ENCODE data around the gene QRFP.
A peak's percentile ranks its signal among the peaks of the same experiment; 100 is the strongest.

Gene QRFP, protein sequence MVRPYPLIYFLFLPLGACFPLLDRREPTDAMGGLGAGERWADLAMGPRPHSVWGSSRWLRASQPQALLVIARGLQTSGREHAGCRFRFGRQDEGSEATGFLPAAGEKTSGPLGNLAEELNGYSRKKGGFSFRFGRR

DNA sequence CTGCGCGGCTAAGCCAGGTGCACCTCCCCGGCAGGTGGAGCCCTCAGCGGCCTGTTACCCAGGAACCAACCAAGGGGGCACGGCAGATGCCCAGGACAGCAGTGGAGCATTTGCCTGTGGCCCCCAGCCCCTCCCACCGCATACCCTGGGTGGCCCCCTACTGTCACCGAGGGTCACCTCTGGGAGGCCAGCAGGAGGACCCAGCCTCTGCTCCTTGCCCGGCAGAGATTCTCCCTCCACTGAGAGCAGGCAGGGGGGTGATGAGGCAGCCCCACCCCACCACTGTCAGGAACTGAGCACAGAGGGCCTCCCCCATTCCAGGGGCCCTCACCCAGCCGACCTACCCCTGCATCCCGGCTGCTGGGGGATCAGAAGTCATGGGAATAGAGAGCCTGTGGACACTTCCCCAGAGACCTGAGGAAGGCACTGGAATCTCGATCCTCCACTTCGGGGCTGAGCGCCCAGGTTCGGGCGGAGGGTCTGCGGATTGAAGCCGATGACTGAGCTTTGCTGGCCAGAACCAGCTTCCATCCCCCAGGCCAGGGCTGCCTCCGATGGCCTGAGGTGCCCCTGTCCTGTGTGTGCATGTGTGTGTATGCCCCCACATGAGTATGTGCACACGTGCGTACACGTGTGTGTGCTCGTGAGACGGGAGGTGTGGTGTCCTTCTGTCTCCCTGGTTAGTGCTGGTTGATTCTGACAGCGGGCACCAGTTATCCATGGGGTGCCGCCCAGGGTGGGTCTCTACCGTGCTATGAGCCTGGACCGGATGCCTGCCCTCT lies at the start of gene QRFP:
Gene QRFP (minus strand): TSS at position 580 of the 782 bp plus-strand sequence. CDS start 2,974 bp downstream, outside the sequence.
- DNase-seq (ENCODE audit: low spot score), result no peak

DNA sequence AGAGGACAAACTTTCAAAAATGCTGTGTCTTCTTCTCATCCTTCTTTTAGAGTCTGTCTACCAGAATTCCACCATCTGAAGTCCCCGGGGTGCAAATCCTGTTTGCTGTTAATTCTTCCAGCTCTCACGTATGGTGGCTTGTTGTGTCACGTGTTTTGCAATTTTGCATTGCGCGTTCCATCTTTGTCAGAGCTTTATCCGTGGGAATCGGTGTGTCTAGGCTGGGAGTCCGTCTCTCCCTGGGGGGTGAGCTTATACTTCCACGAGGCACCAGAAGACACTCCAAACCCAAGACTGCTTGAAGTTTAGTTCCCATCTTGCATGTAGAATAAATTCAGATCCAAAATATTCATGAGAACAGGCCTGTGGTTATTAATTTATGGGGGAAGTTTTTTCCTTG lies 48.6 kb upstream of the QRFP start:
- DNase-seq (ENCODE audit: low spot score), result no peak

DNA sequence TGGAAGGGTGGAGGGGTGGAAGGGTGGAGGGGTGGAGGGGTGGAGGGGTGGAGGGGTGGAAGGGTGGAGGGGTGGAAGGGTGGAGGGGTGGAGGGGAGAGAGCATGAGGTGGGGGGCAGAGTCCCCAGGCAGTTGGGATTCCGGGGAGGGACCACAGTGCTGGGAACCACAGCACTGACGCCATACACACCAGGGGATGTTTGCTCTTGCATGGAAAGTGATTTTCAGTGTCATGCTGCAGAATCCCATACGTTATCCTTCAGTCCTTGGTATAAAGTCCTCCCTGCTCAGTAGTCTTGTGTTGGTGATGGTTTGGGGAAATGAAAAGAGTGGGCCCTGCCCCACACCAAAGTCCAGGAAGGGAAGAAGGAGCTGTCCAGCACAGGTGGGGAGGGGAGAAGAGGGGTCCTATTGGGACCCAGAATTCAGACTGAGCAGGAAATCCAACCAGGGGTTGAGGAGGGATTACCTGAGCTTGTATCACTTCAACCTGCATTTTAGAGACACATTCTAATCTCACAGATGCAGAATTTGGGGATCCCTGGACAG lies 48.0 kb upstream of the QRFP start:
- no peak for DNase-seq (ENCODE audit: low spot score)

- DNase-seq (ENCODE audit: low spot score), result no peak
These were observed 47.2 kb upstream of the QRFP start for GRCh38 chr9:130943777-130944176.

DNA sequence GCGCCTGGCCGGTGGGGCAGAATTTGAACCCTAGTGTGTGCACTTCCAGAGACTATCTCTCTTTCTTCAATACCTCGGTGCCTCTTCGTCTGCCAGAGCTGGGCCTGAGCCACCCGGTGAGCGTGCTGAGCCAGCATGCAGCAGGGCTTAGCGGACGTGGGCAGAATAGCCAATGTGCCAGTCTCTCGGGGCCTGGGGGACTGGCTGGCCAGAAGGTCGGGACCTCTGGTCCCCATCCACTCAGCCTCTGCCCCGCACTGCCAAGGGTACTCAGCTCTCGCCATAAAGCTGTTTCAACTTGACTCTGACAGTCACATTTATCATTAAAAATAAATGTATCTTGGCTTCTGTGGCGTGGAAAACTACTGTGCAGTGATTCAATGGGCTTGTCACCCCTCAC lies 46.6 kb upstream of the QRFP start:
- DNase-seq (ENCODE audit: low spot score), result no peak

GRCh38 chr9:130942679-130943078 lies 46.1 kb upstream of the QRFP start:
- no peak for DNase-seq (ENCODE audit: low spot score)

- no peak for DNase-seq (ENCODE audit: low spot score)
These were observed 45.5 kb upstream of the QRFP start for GRCh38 chr9:130942084-130942483.

- peak; percentile 54 for DNase-seq (ENCODE audit: low spot score)
These were observed 44.3 kb upstream of the QRFP start for GRCh38 chr9:130940693-130941576.

DNA sequence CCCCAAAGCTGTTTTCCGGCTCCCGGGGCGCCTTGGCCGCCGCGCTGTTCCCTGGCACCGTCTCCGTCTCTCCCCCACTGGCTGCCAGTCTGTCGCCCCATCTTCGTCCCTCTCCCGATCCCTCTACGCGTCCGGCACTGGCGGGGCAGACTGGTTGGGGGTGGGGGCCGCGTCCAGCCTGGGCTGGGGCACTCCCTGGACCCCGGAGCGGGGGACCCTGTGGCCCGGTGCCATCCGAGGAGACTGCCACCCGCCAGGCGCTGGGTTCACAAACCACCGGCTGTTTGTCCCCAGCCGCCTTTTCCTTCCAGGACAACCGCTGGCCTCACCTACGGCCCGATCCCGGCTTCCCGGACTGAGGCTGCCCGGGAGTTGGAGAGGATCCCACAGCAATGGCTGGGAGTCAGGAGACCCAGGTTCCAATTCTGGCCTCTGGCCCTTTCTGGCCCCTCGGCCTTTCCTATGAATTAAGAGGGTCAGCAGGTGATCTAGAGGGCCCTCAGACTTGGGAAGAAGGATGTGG lies 43.5 kb upstream of the QRFP start:
- no peak for DNase-seq (ENCODE audit: low spot score)

- no peak for DNase-seq (ENCODE audit: low spot score)
These were observed 42.9 kb upstream of the QRFP start for GRCh38 chr9:130939405-130940026.

GRCh38 chr9:130938652-130939404 lies 42.2 kb upstream of the QRFP start, which contains the start of gene FIBCD1:
Gene FIBCD1, minus strand, starts transcription at chr9:130939247. Its CDS starts 640 bp downstream, at chr9:130938607.
- no peak for DNase-seq (ENCODE audit: low spot score)

GRCh38 chr9:130938184-130938651 lies 41.6 kb upstream of the QRFP start:
- DNase-seq (ENCODE audit: low spot score), result no peak

DNA sequence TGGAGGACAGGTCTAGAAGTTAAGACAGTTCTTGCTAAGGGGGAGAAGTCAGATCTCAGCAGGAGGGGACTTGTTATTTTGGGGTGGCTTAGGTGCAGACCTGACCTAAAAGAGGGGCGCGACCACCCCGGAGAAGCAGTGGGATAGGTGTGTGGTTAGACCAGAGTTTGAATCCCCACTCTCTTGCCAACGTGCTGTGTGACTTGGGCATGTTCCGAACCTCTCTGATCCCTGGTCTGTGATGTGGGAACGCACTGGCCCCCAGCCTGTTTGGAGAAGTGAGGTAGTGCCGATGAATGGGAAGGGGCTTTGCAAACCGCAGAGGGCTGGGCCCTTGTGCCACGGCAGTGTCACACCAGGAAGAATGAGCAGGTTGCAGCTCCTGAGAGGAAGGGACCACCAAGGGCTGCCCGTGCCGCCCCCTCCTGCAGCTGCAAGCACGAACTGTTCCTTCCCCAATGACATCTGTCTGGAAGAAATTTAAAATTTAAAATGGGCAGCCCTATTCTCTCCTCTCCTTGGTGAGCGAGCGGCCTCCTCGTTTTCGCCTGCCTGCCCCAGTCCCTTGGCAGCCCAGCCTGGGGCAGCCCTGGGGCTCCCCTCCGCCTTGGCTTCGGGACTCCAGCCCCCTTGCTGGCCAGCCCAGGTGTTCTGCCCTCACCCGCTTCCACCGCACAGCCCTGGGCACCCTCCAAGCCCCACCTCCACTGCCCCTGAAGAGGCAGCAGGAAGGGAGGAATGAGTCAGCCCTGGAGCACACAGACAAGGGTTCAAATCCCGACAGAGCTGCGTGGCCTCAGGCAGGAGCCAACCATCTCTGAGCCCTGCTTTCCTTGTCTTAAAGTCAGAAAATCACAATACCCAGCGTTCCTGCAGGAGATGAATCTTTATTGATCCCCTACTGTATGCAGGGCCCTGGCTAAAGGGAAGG lies 40.8 kb upstream of the QRFP start:
- DNase-seq (ENCODE audit: low spot score), result no peak

- no peak for DNase-seq (ENCODE audit: low spot score)
These were observed 39.9 kb upstream of the QRFP start for GRCh38 chr9:130936285-130937117.

DNA sequence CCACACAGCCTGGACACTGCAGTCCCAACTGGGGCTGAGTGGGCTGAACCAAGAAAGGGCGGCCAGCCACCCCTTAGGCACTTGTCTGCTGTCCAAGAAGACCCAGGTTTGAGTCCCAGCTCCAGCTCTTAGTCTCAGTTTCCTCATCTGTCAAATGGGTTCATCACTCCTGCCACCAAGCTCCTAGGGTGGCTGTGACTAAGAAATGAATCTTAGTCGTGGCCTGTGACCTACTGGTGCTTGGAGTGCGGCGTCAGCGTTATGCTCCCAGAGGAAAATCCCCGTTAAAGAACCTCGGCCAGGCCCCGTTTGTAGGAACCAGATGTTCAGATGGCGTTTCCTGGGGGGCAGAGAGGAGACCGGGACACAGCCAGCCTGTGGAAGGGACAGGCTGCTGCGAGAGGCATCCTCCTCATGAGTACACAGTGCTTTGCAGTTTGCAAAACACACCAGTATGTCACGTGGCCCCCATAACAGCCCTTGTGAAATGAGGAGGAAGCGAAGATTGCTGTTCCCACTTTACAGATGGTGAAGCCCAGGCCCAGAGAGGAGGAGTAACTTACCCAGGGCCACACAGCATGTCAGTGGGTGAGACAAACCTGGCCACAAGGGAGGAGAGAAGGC lies 39.1 kb upstream of the QRFP start:
- DNase-seq (ENCODE audit: low spot score), result no peak

DNA sequence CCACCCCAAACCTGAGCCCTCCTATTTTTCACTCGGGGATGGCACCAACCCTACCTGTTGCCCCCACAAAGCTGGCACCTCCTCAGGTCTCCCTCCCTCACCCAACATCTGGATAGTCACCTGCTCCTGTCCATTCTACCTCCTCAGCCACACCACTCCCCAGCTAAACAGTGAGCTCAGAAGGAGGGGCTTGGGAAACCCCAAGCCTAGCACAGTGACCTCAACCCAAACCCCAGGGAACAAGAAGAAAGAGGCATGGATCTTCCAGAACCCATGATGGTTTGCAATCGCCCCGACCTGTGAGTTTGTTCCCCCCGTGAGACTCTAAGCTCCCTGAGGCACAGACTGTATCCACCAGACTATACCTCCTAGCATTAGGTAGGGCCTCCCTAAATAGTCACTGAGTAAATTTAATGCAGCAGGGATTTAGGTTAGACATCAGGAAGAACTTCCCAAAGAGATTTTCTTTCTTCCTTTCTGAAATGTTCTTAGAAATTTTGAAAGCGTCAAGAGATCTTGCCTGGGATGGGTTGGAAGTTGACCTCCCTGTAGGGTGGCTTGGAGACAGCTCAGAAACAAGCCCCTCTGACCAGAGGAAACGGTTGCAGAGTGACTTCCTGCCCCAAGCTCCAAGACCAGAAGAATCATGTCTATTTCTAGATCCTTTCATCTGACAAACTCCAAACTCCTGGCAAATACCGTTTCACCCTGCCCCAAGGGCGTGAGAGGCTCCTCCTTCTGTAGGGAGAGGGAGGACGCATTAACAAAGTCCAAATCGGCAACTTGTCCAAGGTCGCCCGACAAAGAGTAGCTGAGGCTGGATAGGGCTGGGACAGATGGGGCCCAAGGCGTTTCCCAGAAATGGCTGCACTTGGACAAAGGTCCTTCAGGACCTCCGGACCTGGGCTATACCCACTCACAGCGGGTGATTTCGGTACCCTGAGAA lies 38.4 kb upstream of the QRFP start:
- no peak for DNase-seq (ENCODE audit: low spot score)

GRCh38 chr9:130934246-130934645 lies 37.6 kb upstream of the QRFP start:
- no peak for DNase-seq (ENCODE audit: low spot score)

Data from hematopoietic multipotent progenitor cell treated with erythropoietin and hydrocortisone succinate and interleukin-3 and kit ligand, for 15 days (in vitro differentiated cells).